GM23338 (cell line): ENCODE data around the gene IL11RA. TPM values are rescaled to one million over a fixed set of nuclear protein-coding genes. Genes with fewer than 3 reads are reported as not detected.

ENCODE experiments used
- ATAC-seq: fragments of 200-7000 bp; cut with Tn5 transposase; 3 replicates; pipeline ENCODE4 v1.9.1; 2020
- DNase-seq: peaks from one replicate; pipeline ENCODE4 v3.0.0-alpha.2; 2015; ENCODE audit warnings: low spot score
- H2AFZ ChIP-seq: fragments of 200-600 bp; sonication (generic); 2 replicates; pipeline ENCODE4 v1.8.0; 2016; ENCODE audit warnings: antibody characterized with exemption, mild to moderate bottlenecking, moderate library complexity
- H3F3A ChIP-seq: fragments of 200-600 bp; sonication (generic); replicated peaks from 2 replicates; pipeline ENCODE4 v1.8.0; 2017; ENCODE audit warnings: antibody characterized with exemption, mixed run types, low read depth
- H3K27ac ChIP-seq: fragments of 200-600 bp; sonication (generic); 2 replicates; pipeline ENCODE4 v1.6.1; 2016; ENCODE audit warnings: low read depth
- H3K27me3 ChIP-seq: fragments of 200-600 bp; sonication (generic); 2 replicates; pipeline ENCODE4 v1.8.0; 2016; ENCODE audit warnings: mild to moderate bottlenecking, mixed run types, moderate library complexity; ENCODE audit not compliant: insufficient read depth
- H3K36me3 ChIP-seq: fragments of 200-600 bp; sonication (generic); 2 replicates; pipeline ENCODE4 v1.8.0; 2016; ENCODE audit warnings: mild to moderate bottlenecking; ENCODE audit not compliant: insufficient read depth
- H3K4me1 ChIP-seq: fragments of 200-600 bp; sonication (generic); 2 replicates; pipeline ENCODE4 v1.8.0; 2016; ENCODE audit warnings: mild to moderate bottlenecking, moderate library complexity; ENCODE audit not compliant: insufficient read depth
- H3K4me2 ChIP-seq: fragments of 200-600 bp; sonication (generic); 2 replicates; pipeline ENCODE4 v1.7.1; 2017; ENCODE audit warnings: mixed run types
- H3K4me3 ChIP-seq: fragments of 200-600 bp; sonication (generic); 2 replicates; pipeline ENCODE4 v1.6.1; 2016; ENCODE audit warnings: mixed run types
- H3K79me2 ChIP-seq: fragments of 200-600 bp; sonication (generic); replicated peaks from 2 replicates; pipeline ENCODE4 v1.8.0; 2017; ENCODE audit warnings: mild to moderate bottlenecking; ENCODE audit not compliant: insufficient read depth
- H3K9me2 ChIP-seq: fragments of 200-600 bp; sonication (generic); 2 replicates; pipeline ENCODE4 v1.8.0; 2017; ENCODE audit not compliant: insufficient read depth
- H4K20me1 ChIP-seq: fragments of 200-600 bp; sonication (generic); replicated peaks from 2 replicates; pipeline ENCODE4 v1.8.0; 2017; ENCODE audit warnings: mild to moderate bottlenecking; ENCODE audit not compliant: insufficient read depth
- H3K27ac Mint-ChIP-seq: 2 replicates; pipeline ENCODE4 v1.8.0; 2020; ENCODE audit warnings: inconsistent platforms, mild to moderate bottlenecking, moderate library complexity, mixed read lengths
- H3K27me3 Mint-ChIP-seq: 3 replicates; pipeline ENCODE4 v1.8.0; 2022; ENCODE audit warnings: low read depth, mild to moderate bottlenecking, moderate library complexity, mixed read lengths, inconsistent platforms; ENCODE audit not compliant: insufficient read depth, poor library complexity
- H3K36me3 Mint-ChIP-seq: 3 replicates; pipeline ENCODE4 v1.8.0; 2021; ENCODE audit warnings: low read depth, mild to moderate bottlenecking, inconsistent platforms, moderate library complexity, mixed read lengths
- H3K4me1 Mint-ChIP-seq: 3 replicates; pipeline ENCODE4 v1.8.0; 2020; ENCODE audit warnings: mild to moderate bottlenecking, inconsistent platforms, mixed read lengths
- H3K4me3 Mint-ChIP-seq: 3 replicates; pipeline ENCODE4 v1.8.0; 2021; ENCODE audit warnings: moderate library complexity, mild to moderate bottlenecking, inconsistent platforms, mixed read lengths
- H3K9me3 Mint-ChIP-seq: 3 replicates; pipeline ENCODE4 v1.8.0; 2020; ENCODE audit warnings: moderate library complexity, mild to moderate bottlenecking, inconsistent platforms, mixed read lengths
- CREB1 ChIP-seq: fragments of 250-450 bp; sonication (Bioruptor Pico); IDR thresholded peaks from 2 replicates; pipeline ENCODE4 v1.5.0; 2020; ENCODE audit warnings: low read depth, mild to moderate bottlenecking, moderate library complexity
- EZH2 ChIP-seq: fragments of 200-600 bp; sonication (generic); IDR thresholded peaks from one replicate; pipeline ENCODE4 v1.8.0; 2017; ENCODE audit warnings: antibody characterized with exemption, mild to moderate bottlenecking, low read depth; ENCODE audit not compliant: unreplicated experiment
- JUNB ChIP-seq: IDR thresholded peaks from one replicate; pipeline ENCODE4 v1.6.1; 2016; ENCODE audit warnings: antibody characterized with exemption; ENCODE audit not compliant: unreplicated experiment
- NANOG ChIP-seq: IDR thresholded peaks from 2 replicates; pipeline ENCODE4 v1.6.1; 2016; ENCODE audit warnings: antibody characterized with exemption, borderline replicate concordance
- POLR2AphosphoS5 ChIP-seq: IDR thresholded peaks from 2 replicates; pipeline ENCODE4 v1.6.1; 2016; ENCODE audit warnings: antibody characterized with exemption, low read depth
- REST ChIP-seq: IDR thresholded peaks from one replicate; pipeline ENCODE4 v1.6.1; 2018; ENCODE audit warnings: antibody characterized with exemption; ENCODE audit not compliant: unreplicated experiment
- STAT1 ChIP-seq: IDR thresholded peaks from one replicate; pipeline ENCODE4 v1.6.1; 2016; ENCODE audit warnings: antibody characterized with exemption; ENCODE audit not compliant: unreplicated experiment
- ZNF114 ChIP-seq: fragments of 250-450 bp; sonication (Bioruptor Pico); IDR thresholded peaks from 2 replicates; pipeline ENCODE4 v1.5.0; 2020; ENCODE audit warnings: mild to moderate bottlenecking, moderate library complexity
- polyA plus RNA-seq: library from polyadenylated mRNA; unstranded; fragments of >200 nt; fragmentation: Nextera tagmentation; extraction: Ambion mirVana; gene quantifications from 2 replicates; pipeline ENCODE4 v1.2.1, GENCODE V29; 2016
- total RNA-seq: library from RNA; depleted of rRNA; stranded (reverse); fragments of >200 nt; shearing (Covaris generic); gene quantifications from 2 replicates; pipeline ENCODE4 v1.2.3, GENCODE V29; 2014
- TF ChIP-seq, protein P1 (sequence below): IDR thresholded peaks from 2 replicates; pipeline ENCODE4 v1.6.1; 2016; ENCODE audit warnings: antibody characterized with exemption

IL11RA gene
- total and polyA plus RNA-seq, 2 experiments from 2014 or later = 3.1 to 5.8 TPM

- no peaks in the 10 kb centered on the region for H3K9me3 Mint-ChIP-seq
- Histone ChIP-seq H2AFZ (no peak overlapping the region), H3F3A (no peaks in the 10 kb centered on the region), H3K4me3 (no peak overlapping the region), H3K79me2 (no peaks in the 10 kb centered on the region), H3K4me2 (peak overlapping the region; percentile 45), H3K4me1 (peaks cover 10% of the 10 kb centered on the region), H4K20me1 (no peaks in the 10 kb centered on the region), H3K36me3 (no peaks in the 10 kb centered on the region), H3K27me3 (no peaks in the 10 kb centered on the region), H3K9me2 (no peaks in the 10 kb centered on the region), H3K27ac (no peak overlapping the region)
- no peak overlapping the region; the same call in 1 of the 2 replicates for H3K27ac Mint-ChIP-seq
- H3K27me3 Mint-ChIP-seq = peaks cover 6% of the 10 kb centered on the region
- peak; percentile 16 for DNase-seq
- peak; percentile 23; the same call in 2 of the 3 replicates for ATAC-seq
- no peaks in the 10 kb centered on the region for H3K36me3 Mint-ChIP-seq
- peaks cover 14% of the 10 kb centered on the region for H3K4me1 Mint-ChIP-seq
- H3K4me3 Mint-ChIP-seq = no peak overlapping the region; the same call in 2 of the 3 replicates
- TF ChIP-seq POLR2AphosphoS5 (no peak), ZNF114 (CRISPR knock-in tag) (no peak), CREB1 (CRISPR knock-in tag) (no peak), NANOG (no peak), JUNB (no peak)
- TF ChIP-seq, protein P1, sequence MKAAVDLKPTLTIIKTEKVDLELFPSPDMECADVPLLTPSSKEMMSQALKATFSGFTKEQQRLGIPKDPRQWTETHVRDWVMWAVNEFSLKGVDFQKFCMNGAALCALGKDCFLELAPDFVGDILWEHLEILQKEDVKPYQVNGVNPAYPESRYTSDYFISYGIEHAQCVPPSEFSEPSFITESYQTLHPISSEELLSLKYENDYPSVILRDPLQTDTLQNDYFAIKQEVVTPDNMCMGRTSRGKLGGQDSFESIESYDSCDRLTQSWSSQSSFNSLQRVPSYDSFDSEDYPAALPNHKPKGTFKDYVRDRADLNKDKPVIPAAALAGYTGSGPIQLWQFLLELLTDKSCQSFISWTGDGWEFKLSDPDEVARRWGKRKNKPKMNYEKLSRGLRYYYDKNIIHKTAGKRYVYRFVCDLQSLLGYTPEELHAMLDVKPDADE = no peak
Observed at GRCh38 chr9:34687276-34688030, 35.5 kb downstream of the IL11RA start.

- Histone ChIP-seq H3K4me2 (no peak overlapping the region), H3K27ac (no peak overlapping the region), H4K20me1 (no peaks in the 10 kb centered on the region), H3F3A (no peaks in the 10 kb centered on the region), H3K36me3 (no peaks in the 10 kb centered on the region), H3K9me2 (no peaks in the 10 kb centered on the region), H2AFZ (no peak overlapping the region), H3K4me3 (no peak overlapping the region), H3K27me3 (no peaks in the 10 kb centered on the region), H3K79me2 (no peaks in the 10 kb centered on the region), H3K4me1 (peaks cover 10% of the 10 kb centered on the region)
- Mint-ChIP-seq H3K4me3 (no peak overlapping the region), H3K4me1 (peaks cover 14% of the 10 kb centered on the region), H3K9me3 (no peaks in the 10 kb centered on the region), H3K27ac (no peak overlapping the region), H3K36me3 (no peaks in the 10 kb centered on the region), H3K27me3 (peaks cover 6% of the 10 kb centered on the region)
- ATAC-seq (no peak), DNase-seq (no peak)
- TF ChIP-seq EZH2 = no peak
- no peak for TF ChIP-seq NANOG
- no peak for TF ChIP-seq JUNB
- TF ChIP-seq, protein P1 = no peak
- TF ChIP-seq STAT1 = no peak
- no peak for TF ChIP-seq REST
Observed at GRCh38 chr9:34688329-34689115, 36.5 kb downstream of the IL11RA start.
